ENCODE results near the gene EPHA4.

Gene EPHA4

GRCh38 chr2:221377597-221377996 is 194.5 kb downstream of the EPHA4 start:
- no peak for TF ChIP-seq CTCF (IDR thresholded peaks at IDR 0.05; ENCODE audit: low read depth, low read length)
- H3K4me3 ChIP-seq (ENCODE audit: low read depth, low read length) = no peak overlapping the region

GRCh38 chr2:221377066-221377465 is 195.0 kb downstream of the EPHA4 start:
- TF ChIP-seq CTCF (IDR thresholded peaks at IDR 0.05; ENCODE audit: low read depth, low read length) = no peak
- H3K4me3 ChIP-seq (ENCODE audit: low read depth, low read length) = no peak overlapping the region

DNA sequence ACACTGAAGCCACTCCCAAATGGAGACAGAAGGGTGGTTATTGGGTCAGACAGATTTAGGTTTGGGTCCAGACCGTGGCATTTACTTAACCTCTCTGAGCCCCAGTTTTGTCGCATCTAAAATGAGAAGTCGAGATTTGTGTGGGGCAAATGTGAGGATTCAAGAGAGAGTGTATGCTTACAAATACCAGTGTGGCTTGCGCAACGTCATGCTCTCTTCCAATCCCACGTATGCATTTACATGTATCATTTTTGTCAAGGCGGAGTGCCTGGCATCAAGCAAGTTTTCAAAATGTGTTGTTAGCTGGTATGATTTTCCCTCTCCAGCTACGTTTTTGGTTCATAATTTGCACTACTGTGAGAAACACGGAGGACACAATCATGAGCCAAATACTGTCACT is 197.9 kb downstream of the EPHA4 start:
- TF ChIP-seq CTCF (IDR thresholded peaks at IDR 0.05; ENCODE audit: low read depth, low read length) = no peak
- no peak overlapping the region for H3K4me3 ChIP-seq (ENCODE audit: low read depth, low read length)

GRCh38 chr2:221372907-221373306 is 199.2 kb downstream of the EPHA4 start:
- TF ChIP-seq CTCF (IDR thresholded peaks at IDR 0.05; ENCODE audit: low read depth, low read length) = no peak
- H3K4me3 ChIP-seq (ENCODE audit: low read depth, low read length) = no peak overlapping the region

- no peak overlapping the region for H3K4me3 ChIP-seq (ENCODE audit: low read depth, low read length)
- TF ChIP-seq CTCF (IDR thresholded peaks at IDR 0.05; ENCODE audit: low read depth, low read length) = no peak
Measured at GRCh38 chr2:221372159-221372884, 199.8 kb downstream of the EPHA4 start.

GRCh38 chr2:221371347-221371746 is 200.8 kb downstream of the EPHA4 start:
- TF ChIP-seq CTCF (IDR thresholded peaks at IDR 0.05; ENCODE audit: low read depth, low read length) = no peak
- no peak overlapping the region for H3K4me3 ChIP-seq (ENCODE audit: low read depth, low read length)

DNA sequence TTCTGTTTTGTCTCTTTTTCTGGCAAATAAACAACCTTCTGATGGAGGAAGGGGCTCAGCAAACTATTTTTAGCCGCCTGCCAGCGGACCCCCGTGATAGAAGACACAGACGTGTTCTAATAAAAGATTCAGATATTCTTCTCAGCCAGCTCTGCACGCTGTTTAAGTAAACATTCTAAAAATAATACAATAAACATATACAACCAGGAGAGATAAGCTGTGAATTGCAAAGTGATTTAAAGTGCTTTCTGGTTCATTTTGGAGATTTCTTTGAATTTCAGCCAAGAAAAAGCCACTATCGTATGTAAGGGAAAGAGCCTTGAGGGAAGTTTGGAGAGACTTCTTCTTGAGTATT is 201.3 kb downstream of the EPHA4 start:
- no peak overlapping the region for H3K4me3 ChIP-seq (ENCODE audit: low read depth, low read length)
- TF ChIP-seq CTCF (IDR thresholded peaks at IDR 0.05; ENCODE audit: low read depth, low read length) = no peak

All from WI38 (cell line).